Prostate gland (tissue), 2 donors: ENCODE data around the gene SPRR1B. TPM values are rescaled to one million over a fixed set of nuclear protein-coding genes. Genes with fewer than 3 reads are reported as not detected.

Source experiments
- DNase-seq: peaks from one replicate; pipeline ENCODE4 v3.0.0-alpha.2; 2019; ENCODE audit warnings: low spot score
- H3K27ac ChIP-seq, 2 donors: fragments of 200-600 bp; sonication (generic); 2 replicates each; pipeline ENCODE4 v1.5.1; 2017 to 2019
- H3K27me3 ChIP-seq: fragments of 200-600 bp; sonication (generic); replicated peaks from 2 replicates; pipeline ENCODE4 v1.5.1; 2019; ENCODE audit not compliant: insufficient read depth
- H3K36me3 ChIP-seq, 2 donors: fragments of 200-600 bp; sonication (generic); 1 replicate in 1 of 2; 2 replicates in 1 of 2; pipeline versions ENCODE4 v1.5.1 to v1.8.1; 2017 to 2019
- H3K4me1 ChIP-seq: fragments of 200-600 bp; sonication (generic); replicated peaks from 2 replicates; pipeline ENCODE4 v1.5.1; 2019
- H3K4me3 ChIP-seq, 2 donors: fragments of 200-600 bp; sonication (generic); 2 replicates each; pipeline ENCODE4 v1.5.1; 2017 to 2019
- H3K9me3 ChIP-seq: fragments of 200-600 bp; sonication (generic); 2 replicates; pipeline ENCODE4 v1.5.1; 2017
- POLR2A ChIP-seq: fragments of 450-650 bp; IDR thresholded peaks from one replicate; pipeline ENCODE4 v1.6.1; 2016; ENCODE audit warnings: antibody characterized with exemption, mild to moderate bottlenecking
- POLR2AphosphoS5 ChIP-seq: sonication (generic); formaldehyde crosslinking; IDR thresholded peaks from one replicate; pipeline ENCODE4 v1.6.1; 2017; ENCODE audit warnings: antibody characterized with exemption
- WGBS: methylation state at CpG from one replicate; pipeline ENCODE4 v1.1.5; 2018; 5-methylcytosine and 5-hydroxymethylcytosine counted together
- intact Hi-C: fragments of 100-400 bp; cut with DNase I; formaldehyde crosslinking; loops from one replicate; pipeline ENCODE4 v1.14.2; 2022
- total RNA-seq, 2 donors: library from RNA; depleted of rRNA; stranded (reverse); fragments of >200 nt; gene quantifications; one replicate each; pipeline ENCODE4 v1.1.0, GENCODE V29; 2016
- TF ChIP-seq, protein P1 (sequence below), 4 experiments: fragments of 200-600 bp in 2 of 4; fragments of 450-650 bp in 2 of 4; sonication (generic) in 2 of 4; IDR thresholded peaks; 1 replicate in 3 of 4; 2 replicates in 1 of 4; pipeline ENCODE4 v1.5.1; 2016 to 2019; ENCODE audit warnings: antibody characterized with exemption in 4 of 4, mild to moderate bottlenecking in 2 of 4, moderate library complexity in 2 of 4

Gene SPRR1B
- total RNA-seq, 2 donors from 2014 or later, result not detected

DNA sequence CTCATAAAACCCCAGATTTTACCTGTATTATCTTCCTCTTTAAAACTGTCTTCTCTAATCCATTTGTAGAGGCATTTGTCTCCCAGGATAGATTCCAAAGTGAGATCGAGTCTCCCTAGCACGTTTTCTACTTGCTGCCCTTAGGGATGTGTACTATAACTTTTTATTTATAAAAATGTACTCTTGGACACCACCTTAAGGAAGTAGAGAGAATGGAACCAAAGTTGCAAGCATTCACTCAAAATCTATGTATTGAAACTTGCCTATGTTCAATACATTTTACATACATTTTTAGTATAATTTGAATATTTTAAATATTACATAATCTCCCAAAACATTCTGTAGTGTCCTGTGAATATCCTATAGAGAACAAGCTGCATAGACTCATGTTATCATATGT, 27.2 kb downstream of the SPRR1B start:
- Histone ChIP-seq H3K36me3 (no peaks in the 10 kb centered on the region), H3K9me3 (no peaks in the 10 kb centered on the region), H3K27me3 (no peaks in the 10 kb centered on the region), H3K4me3 (no peak overlapping the region), H3K4me1 (no peaks in the 10 kb centered on the region), H3K27ac (no peak overlapping the region)
- no peak for DNase-seq
- intact Hi-C loops, result no loop called here
- TF ChIP-seq, protein P1, sequence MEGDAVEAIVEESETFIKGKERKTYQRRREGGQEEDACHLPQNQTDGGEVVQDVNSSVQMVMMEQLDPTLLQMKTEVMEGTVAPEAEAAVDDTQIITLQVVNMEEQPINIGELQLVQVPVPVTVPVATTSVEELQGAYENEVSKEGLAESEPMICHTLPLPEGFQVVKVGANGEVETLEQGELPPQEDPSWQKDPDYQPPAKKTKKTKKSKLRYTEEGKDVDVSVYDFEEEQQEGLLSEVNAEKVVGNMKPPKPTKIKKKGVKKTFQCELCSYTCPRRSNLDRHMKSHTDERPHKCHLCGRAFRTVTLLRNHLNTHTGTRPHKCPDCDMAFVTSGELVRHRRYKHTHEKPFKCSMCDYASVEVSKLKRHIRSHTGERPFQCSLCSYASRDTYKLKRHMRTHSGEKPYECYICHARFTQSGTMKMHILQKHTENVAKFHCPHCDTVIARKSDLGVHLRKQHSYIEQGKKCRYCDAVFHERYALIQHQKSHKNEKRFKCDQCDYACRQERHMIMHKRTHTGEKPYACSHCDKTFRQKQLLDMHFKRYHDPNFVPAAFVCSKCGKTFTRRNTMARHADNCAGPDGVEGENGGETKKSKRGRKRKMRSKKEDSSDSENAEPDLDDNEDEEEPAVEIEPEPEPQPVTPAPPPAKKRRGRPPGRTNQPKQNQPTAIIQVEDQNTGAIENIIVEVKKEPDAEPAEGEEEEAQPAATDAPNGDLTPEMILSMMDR (IDR thresholded peaks at IDR 0.05), result no peak
- TF ChIP-seq POLR2A (no peak), POLR2AphosphoS5 (no peak)
- WGBS, result 31% methylated on average over 2 of the region's 2 CpGs

DNA sequence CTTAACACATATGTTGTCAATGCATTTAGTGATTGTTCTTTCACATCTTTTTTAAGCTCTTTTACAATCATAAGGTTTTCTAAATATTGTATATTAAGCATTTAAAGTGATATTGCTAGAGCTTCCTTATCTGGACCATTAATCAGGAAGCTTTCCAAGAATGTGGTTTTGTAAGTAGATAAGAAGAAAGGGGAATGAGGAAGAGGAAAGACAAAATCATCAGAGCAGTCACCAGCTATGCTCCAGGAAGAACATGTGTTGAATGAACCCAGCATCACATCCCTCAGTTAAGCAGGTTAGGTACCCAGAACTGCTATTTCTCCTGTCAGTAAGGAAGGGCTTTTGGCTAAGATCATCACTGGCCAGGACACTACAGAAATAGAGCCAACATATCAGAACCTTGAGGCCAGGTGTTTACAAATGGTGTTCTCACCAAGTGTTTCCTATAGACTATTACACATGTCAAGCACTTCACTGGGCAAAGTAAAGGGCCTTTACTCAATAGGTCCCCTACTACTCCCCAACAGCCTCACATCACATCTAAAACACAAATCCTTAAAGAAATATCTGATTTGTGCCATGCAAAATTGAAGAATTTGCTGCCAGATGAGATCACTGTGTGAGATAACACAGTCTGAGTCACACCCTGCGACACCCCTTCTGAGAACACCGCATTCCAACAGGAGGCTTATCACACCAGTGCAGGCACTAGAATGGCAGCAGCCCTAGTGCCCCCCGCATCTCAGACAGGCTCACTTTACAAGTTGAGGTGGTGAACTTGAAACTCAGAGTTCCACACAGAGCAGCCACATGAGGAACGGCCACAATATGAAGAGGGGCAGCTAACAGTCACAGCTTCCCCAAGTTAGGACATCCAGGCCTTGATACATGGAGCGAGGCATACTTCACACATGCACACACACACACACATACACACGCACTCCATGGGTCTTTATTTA, 28.1 kb downstream of the SPRR1B start:
- H3K9me3 ChIP-seq, result no peaks in the 10 kb centered on the region
- H3K4me1 ChIP-seq, result no peaks in the 10 kb centered on the region
- 61% methylated on average over 6 of the region's 6 CpGs for WGBS
- H3K27me3 ChIP-seq, result no peaks in the 10 kb centered on the region
- intact Hi-C loops, result no loop called here
- no peak for TF ChIP-seq POLR2A
- TF ChIP-seq, protein P1 (IDR thresholded peaks at IDR 0.05), result no peak
- no peak overlapping the region for H3K27ac ChIP-seq
- H3K4me3 ChIP-seq, result no peak overlapping the region
- no peaks in the 10 kb centered on the region for H3K36me3 ChIP-seq
- DNase-seq, result no peak

DNA sequence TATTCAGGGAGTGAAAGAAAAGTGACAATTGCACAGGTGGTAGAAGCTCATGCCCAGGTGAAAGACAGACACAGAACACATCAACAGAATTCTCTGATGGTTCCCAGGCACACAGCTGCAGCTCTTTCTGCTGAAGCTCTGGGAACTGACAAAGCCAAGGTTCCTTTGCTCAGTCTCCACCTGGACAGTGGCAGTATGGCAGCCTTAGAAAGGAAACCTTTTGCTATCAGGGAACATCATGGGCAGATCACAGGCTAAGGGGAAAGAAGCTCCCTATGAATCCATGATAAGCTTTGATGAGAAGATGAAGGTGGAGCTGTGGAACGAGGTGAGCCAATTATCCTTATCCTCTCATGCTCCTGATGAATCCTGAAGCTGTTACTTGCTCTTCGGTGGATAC, 39.2 kb downstream of the SPRR1B start:
- no peak overlapping the region for H3K27ac ChIP-seq
- no peaks in the 10 kb centered on the region for H3K4me1 ChIP-seq
- H3K36me3 ChIP-seq, result no peaks in the 10 kb centered on the region
- intact Hi-C loops, result no loop called here
- H3K27me3 ChIP-seq, result no peaks in the 10 kb centered on the region
- H3K9me3 ChIP-seq, result no peaks in the 10 kb centered on the region
- no peak overlapping the region for H3K4me3 ChIP-seq
- TF ChIP-seq POLR2A (no peak), POLR2AphosphoS5 (no peak)
- TF ChIP-seq, protein P1 (IDR thresholded peaks at IDR 0.05), result no peak
- no peak for DNase-seq
- 52% methylated on average over 2 of the region's 2 CpGs for WGBS

- TF ChIP-seq POLR2A (no peak), POLR2AphosphoS5 (no peak)
- TF ChIP-seq, protein P1 (IDR thresholded peaks at IDR 0.05), result no peak
- H3K9me3 ChIP-seq, result no peaks in the 10 kb centered on the region
- intact Hi-C loops, result no loop called here
- no peaks in the 10 kb centered on the region for H3K36me3 ChIP-seq
- H3K27ac ChIP-seq, result no peak within 1 kb of the TSS
- no peak for DNase-seq
- H3K4me3 ChIP-seq, result no peak within 1 kb of the TSS
- no peaks in the 10 kb centered on the region for H3K4me1 ChIP-seq
- 34% methylated on average over 2 of the region's 2 CpGs for WGBS
- no peaks in the 10 kb centered on the region for H3K27me3 ChIP-seq
Measured at GRCh38 chr1:153071511-153071910, 40.5 kb downstream of the SPRR1B start, which contains the start of gene SPRR2B. TSS of gene SPRR2B (minus strand) at chr1:153071611. CDS start at chr1:153070839, 772 bp downstream.
